ENCODE results near the gene ADORA1.
A peak's percentile ranks its signal among the peaks of the same experiment; 100 is the strongest.

ADORA1 gene

DNA sequence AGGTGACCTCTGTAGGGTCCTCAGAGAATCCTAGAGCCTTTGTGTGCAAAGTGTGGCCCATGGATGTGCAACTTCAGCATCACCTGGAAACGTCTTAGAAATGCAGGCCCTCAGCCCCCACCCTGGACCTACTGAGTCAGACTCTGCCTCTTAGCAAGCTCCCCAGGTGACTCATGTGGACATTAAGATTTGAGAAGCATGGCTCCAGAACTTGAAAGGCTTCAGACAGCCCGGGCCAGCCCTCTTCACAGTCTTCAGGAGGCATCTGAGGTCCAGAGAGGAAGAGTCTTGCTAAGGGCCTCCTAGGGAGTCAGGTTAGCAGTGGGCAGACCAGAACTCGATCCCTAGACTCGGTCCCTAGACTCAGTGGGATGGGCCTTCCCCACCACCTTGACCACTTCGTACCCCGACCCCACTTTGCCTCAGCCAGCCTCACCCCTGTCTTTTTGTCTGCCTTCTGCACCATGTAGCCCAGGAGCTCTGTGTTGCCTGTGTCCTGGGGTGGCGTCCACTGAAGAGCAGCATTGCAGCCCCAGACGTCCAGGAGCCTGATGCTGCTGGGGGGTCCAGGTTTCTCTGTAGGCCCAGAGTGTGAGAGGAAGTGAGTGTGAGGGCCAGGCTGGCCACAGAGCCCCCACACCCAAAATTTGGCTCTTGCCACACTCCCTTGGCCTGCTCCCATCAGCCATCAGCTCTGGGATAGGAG, 43.3 kb downstream of the ADORA1 start:
- TF ChIP-seq, protein P1, sequence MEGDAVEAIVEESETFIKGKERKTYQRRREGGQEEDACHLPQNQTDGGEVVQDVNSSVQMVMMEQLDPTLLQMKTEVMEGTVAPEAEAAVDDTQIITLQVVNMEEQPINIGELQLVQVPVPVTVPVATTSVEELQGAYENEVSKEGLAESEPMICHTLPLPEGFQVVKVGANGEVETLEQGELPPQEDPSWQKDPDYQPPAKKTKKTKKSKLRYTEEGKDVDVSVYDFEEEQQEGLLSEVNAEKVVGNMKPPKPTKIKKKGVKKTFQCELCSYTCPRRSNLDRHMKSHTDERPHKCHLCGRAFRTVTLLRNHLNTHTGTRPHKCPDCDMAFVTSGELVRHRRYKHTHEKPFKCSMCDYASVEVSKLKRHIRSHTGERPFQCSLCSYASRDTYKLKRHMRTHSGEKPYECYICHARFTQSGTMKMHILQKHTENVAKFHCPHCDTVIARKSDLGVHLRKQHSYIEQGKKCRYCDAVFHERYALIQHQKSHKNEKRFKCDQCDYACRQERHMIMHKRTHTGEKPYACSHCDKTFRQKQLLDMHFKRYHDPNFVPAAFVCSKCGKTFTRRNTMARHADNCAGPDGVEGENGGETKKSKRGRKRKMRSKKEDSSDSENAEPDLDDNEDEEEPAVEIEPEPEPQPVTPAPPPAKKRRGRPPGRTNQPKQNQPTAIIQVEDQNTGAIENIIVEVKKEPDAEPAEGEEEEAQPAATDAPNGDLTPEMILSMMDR (IDR thresholded peaks at IDR 0.05; ENCODE audit: insufficient read depth, missing control alignments): no peak
- FAIRE-seq (no peak), DNase-seq (ENCODE audit: insufficient read length, low spot score) (no peak)

DNA sequence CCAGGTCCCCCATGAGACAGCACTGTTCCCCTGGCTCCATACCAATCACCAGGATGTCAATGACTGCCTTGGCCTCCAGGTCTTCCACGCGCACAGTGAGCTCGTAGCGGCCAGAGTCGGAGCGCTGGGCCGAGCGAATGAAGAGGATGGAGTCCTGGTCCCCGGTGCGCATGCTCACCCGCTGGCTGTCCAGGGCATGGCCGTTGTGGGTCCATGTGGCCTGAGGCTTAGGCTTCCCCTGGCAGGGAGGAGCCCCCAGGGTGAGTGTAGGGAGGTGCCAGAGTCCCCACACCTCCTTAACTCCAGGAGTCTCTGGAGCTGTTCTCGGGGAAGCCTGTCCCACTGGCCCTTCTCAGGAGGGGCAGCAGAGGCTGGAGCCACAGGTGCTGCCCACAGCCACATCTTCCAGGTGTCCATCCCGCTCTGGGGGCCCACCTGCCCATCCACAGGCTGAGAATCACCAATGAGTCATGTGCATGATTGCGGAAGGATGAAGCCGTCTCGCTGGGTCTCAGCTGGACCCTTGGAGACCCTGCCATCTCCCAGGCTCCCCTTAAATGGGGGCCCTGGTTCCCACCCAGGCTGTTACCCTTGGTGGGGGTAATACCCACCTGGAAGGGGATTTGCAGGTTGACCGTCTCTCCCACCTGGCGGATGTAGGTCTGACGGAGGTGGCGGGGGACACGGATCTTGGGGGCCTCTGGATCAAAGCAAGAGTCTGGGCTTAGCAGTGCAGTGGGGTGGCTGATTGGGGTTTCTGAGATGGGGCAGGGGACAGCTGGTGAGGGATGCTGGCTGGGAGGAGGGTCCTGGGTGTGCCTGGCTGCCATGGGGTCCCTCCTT, 44.0 kb downstream of the ADORA1 start:
- FAIRE-seq (no peak), DNase-seq (ENCODE audit: insufficient read length, low spot score) (no peak)
- TF ChIP-seq, protein P1 (IDR thresholded peaks at IDR 0.05; ENCODE audit: insufficient read depth, missing control alignments): no peak

DNA sequence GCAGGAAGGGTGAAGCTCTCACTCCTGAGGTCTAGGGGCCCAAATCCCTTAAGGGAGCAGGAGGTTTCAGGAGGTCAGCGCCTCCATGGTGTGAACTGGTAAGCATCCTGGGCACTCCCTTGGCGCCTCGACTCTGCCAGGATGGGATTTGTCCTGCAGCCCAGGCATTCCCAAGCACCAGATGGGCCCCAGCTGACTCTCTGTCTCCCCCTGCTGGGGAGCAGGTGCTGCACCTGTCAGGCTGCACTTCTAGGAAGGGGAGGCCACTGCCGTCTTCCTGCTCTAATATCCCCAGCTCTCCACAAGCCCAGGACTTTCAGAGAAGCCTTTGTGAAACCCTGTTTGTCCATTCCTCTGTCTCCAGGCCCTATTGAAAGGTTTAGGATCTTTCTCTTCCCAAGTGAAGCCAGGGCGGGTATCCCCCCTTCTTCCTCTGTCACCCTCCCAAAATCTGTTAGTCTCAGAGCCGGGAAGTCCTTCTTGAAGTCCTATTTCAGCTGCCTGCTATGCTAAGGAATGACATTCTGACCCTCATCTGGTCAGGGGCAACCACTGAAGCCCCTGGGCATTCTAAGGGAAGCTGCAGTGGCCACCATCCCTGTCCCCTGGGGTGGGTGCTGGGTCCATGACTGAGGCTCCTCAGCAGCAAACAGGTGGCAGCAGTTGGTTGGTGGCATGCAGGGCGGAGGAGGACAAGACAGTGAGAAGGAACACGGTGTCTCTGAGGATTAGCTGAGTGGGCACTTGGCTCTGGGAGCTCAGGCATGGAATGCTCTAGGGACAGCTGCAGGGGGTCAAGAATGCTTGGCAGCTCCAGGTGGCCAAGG, 44.9 kb downstream of the ADORA1 start:
- TF ChIP-seq, protein P1 (IDR thresholded peaks at IDR 0.05; ENCODE audit: insufficient read depth, missing control alignments): peak; percentile 98
- DNase-seq (ENCODE audit: insufficient read length, low spot score): peak; percentile 72
- FAIRE-seq: no peak

DNA sequence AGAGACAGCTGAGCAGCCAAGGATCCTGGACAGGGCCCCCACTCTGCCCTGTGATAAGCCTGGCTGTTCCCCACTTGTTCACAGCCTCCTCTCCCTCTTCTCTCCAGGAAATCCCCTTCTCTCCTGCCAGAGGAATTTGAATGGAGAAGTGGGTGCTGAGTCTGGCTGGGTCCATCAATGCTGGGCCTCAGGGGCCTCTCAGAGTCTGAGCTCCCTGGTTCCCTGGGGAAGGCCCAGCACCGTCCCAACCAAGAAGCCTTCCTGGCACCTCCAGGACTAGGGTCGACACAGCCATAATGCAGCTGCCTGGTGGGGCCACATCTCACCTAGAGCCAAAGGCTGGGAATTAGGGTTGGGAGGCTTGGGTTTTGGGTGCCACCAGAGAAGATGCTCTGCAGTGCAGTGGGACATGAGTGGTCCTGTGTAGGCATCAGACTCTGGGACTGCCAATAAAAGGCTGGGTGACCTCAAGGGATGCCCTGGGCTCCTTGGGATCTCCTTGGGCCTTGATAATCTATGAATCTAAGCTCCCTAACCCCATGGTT, 45.6 kb downstream of the ADORA1 start:
- TF ChIP-seq, protein P1 (IDR thresholded peaks at IDR 0.05; ENCODE audit: insufficient read depth, missing control alignments): no peak
- no peak for FAIRE-seq
- DNase-seq (ENCODE audit: insufficient read length, low spot score): no peak

DNA sequence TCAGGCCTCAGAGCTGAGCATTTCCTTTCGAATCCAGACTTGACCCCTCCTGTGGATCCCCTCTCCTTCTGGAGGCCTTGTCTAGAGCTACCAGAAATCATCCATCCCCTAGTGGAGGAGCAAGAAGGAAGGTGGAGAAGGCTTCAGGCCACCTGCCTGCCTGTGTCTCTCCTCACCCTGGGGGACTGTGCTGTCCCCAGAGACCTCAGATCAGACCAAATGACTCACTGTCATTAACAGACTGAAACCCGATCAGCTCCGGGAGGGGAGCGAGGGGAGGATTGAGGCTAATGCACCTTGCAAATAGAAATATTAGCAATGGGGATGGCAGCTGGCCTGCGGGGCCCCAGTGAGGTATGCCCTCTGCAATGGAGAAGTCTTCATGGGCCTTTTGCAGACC, 46.0 kb downstream of the ADORA1 start:
- FAIRE-seq (peak; percentile 85), DNase-seq (ENCODE audit: insufficient read length, low spot score) (peak; percentile 97)
- TF ChIP-seq, protein P1 (IDR thresholded peaks at IDR 0.05; ENCODE audit: insufficient read depth, missing control alignments): no peak

DNA sequence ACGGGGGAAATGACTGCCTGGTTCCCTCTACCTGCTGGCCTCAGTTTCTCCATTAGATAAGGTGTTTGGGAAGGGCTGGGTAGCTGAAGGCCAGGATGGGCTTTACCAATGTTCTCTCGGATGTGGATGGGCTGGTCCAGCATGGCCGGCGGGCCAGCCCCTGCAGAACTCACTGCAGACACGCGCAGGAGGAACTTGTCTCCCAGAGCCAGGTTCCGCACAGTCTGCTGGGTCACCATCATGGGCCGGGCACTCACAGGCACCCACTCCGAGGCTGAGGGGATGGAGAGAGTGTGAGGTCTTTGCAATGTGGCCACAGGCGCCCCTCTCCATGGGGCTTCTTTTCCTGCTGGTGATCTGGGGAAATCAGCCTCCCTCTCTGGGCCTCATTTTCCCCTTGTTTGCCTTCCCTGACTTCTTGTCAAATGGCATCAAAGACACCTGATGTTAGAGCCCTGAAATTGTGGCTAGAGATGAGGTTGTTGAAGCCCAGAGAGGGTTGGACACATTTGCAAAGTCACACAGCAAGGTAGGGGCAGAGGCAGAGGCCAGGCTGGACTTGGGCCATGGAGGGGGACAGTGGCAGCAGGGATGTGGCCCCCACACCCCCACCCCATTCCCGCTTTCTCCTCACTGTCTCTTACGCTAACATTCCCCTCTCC, 46.9 kb downstream of the ADORA1 start:
- FAIRE-seq: no peak
- TF ChIP-seq, protein P1 (IDR thresholded peaks at IDR 0.05; ENCODE audit: insufficient read depth, missing control alignments): no peak

More for the DNA sequence above, 46.9 kb downstream of the ADORA1 start:
- no peak for DNase-seq (ENCODE audit: insufficient read length, low spot score)
